HEK293 (cell line): Measurements from ENCODE around the gene DCP1B.
A peak's percentile ranks its signal among the peaks of the same experiment; 100 is the strongest.

ENCODE experiments used
- HOXD13 ChIP-seq: sonication (generic); formaldehyde crosslinking; IDR thresholded peaks from 2 replicates; pipeline ENCODE4 v1.8.0; 2022; ENCODE audit warnings: missing genetic modification reagents, borderline replicate concordance
- KLF10 ChIP-seq: fragments of 450-650 bp; IDR thresholded peaks from 2 replicates; pipeline ENCODE4 v1.5.1; 2018; ENCODE audit warnings: missing biosample characterization, mild to moderate bottlenecking, missing genetic modification characterization
- KLF16 ChIP-seq: fragments of 450-650 bp; formaldehyde crosslinking; IDR thresholded peaks from 2 replicates; pipeline ENCODE4 v1.5.1; 2017; ENCODE audit warnings: missing biosample characterization, missing genetic modification characterization
- KLF9 ChIP-seq: fragments of 450-650 bp; formaldehyde crosslinking; IDR thresholded peaks from 2 replicates; pipeline ENCODE4 v1.5.1; 2016; ENCODE audit warnings: missing biosample characterization, missing genetic modification characterization, low read depth
- SP2 ChIP-seq: fragments of 450-650 bp; formaldehyde crosslinking; IDR thresholded peaks from 2 replicates; pipeline ENCODE4 v1.5.1; 2016; ENCODE audit warnings: missing biosample characterization, missing genetic modification characterization
- TRIM28 ChIP-seq: IDR thresholded peaks from 2 replicates; pipeline ENCODE4 v1.6.1; 2011; ENCODE audit warnings: low read length, control low read depth, borderline replicate concordance
- YY1 ChIP-seq: fragments of 450-650 bp; formaldehyde crosslinking; IDR thresholded peaks from 2 replicates; pipeline ENCODE4 v1.5.1; 2018; ENCODE audit warnings: missing biosample characterization, missing genetic modification characterization
- ZBTB21 ChIP-seq: fragments of 450-650 bp; formaldehyde crosslinking; IDR thresholded peaks from 2 replicates; pipeline ENCODE4 v1.5.1; 2017; ENCODE audit warnings: missing biosample characterization, missing genetic modification characterization
- ZNF140 ChIP-seq: fragments of 450-650 bp; formaldehyde crosslinking; IDR thresholded peaks from 2 replicates; pipeline ENCODE4 v1.5.1; 2016; ENCODE audit warnings: missing biosample characterization, missing genetic modification characterization
- ZNF394 ChIP-seq: fragments of 450-650 bp; formaldehyde crosslinking; IDR thresholded peaks from 2 replicates; pipeline ENCODE4 v1.5.1; 2016; ENCODE audit warnings: missing biosample characterization, missing genetic modification characterization, mild to moderate bottlenecking, moderate library complexity, borderline replicate concordance
- ZNF404 ChIP-seq: fragments of 450-650 bp; formaldehyde crosslinking; IDR thresholded peaks from 2 replicates; pipeline ENCODE4 v1.5.1; 2017; ENCODE audit warnings: missing biosample characterization, missing genetic modification characterization
- ZNF423 ChIP-seq: fragments of 450-650 bp; formaldehyde crosslinking; IDR thresholded peaks from 2 replicates; pipeline ENCODE4 v1.5.1; 2016; ENCODE audit warnings: missing biosample characterization, missing genetic modification characterization
- ZNF585B ChIP-seq: fragments of 450-650 bp; formaldehyde crosslinking; IDR thresholded peaks from 2 replicates; pipeline ENCODE4 v1.5.1; 2016; ENCODE audit warnings: missing biosample characterization, missing genetic modification characterization
- ZNF600 ChIP-seq: fragments of 450-650 bp; formaldehyde crosslinking; IDR thresholded peaks from 2 replicates; pipeline ENCODE4 v1.5.1; 2016; ENCODE audit warnings: missing biosample characterization, missing genetic modification characterization
- ZNF664 ChIP-seq: fragments of 450-650 bp; formaldehyde crosslinking; IDR thresholded peaks from 2 replicates; pipeline ENCODE4 v1.5.1; 2016; ENCODE audit warnings: missing biosample characterization, missing genetic modification characterization
- ZNF707 ChIP-seq: fragments of 450-650 bp; formaldehyde crosslinking; IDR thresholded peaks from 2 replicates; pipeline ENCODE4 v1.5.1; 2016; ENCODE audit warnings: missing biosample characterization, missing genetic modification characterization
- TF ChIP-seq, protein P1 (sequence below): fragments of 450-650 bp; formaldehyde crosslinking; IDR thresholded peaks from 2 replicates; pipeline ENCODE4 v1.5.1; 2016; ENCODE audit warnings: missing biosample characterization, missing genetic modification characterization
- TF ChIP-seq, protein P2 (sequence below): fragments of 450-650 bp; formaldehyde crosslinking; IDR thresholded peaks from 2 replicates; pipeline ENCODE4 v1.5.1; 2016; ENCODE audit warnings: missing biosample characterization, missing genetic modification characterization
- TF ChIP-seq, protein P3 (sequence below): fragments of 450-650 bp; formaldehyde crosslinking; IDR thresholded peaks from 2 replicates; pipeline ENCODE4 v1.5.1; 2017; ENCODE audit warnings: missing biosample characterization, missing genetic modification characterization
- TF ChIP-seq, protein P4 (sequence below): fragments of 450-650 bp; formaldehyde crosslinking; IDR thresholded peaks from 2 replicates; pipeline ENCODE4 v1.5.1; 2016; ENCODE audit warnings: missing biosample characterization, missing genetic modification characterization
- TF ChIP-seq, protein P5 (sequence below): fragments of 450-650 bp; formaldehyde crosslinking; IDR thresholded peaks from 2 replicates; pipeline ENCODE4 v1.5.1; 2017; ENCODE audit warnings: missing biosample characterization, missing genetic modification characterization
- TF ChIP-seq, protein P6 (sequence below): fragments of 450-650 bp; formaldehyde crosslinking; IDR thresholded peaks from 2 replicates; pipeline ENCODE4 v1.5.0; 2017; ENCODE audit warnings: missing biosample characterization, missing genetic modification characterization, borderline replicate concordance

The DCP1B gene

DNA sequence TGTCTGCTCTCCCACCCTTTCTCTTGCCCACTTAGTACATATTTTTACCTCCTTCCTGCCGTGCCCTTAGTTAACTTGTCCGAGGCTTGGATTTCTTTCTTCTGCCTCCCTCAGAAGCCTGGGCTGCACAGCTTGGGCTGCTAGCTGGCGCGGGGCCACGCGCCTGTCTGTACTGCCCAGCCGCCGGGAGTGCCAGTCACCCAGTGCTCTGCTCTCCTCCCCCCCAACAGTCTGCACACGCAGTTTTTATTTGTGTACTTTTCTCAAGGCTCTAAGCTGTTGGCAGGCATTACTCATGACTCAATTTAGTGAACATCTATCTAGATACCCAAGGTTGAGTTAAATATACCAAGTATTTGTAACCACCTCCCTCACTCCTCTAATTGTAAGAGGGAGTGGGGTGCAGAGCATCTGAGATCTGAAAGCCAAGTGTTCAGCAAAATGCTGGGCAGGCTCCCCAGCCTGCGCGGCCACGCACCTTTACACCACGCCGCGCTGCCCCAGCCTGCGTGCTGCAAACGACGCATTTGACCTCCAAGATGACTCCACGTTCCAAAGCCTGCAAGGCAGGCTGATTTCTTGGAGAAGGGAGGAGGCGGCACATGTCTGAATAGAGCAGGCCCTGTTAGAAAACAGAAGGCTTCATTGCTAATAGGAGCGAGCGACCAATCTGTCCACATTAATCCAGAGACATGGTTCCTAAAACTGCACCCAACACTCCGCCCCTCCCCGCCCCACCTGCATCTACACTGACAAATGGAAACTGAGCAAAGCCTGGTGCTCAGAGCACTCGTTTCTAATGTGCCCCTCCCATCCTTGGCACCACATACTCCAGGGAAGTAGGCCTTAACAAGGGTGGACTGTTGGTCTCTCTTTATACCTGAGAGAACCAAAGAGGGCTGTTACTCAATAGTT is 67.6 kb downstream of the DCP1B start (continued):
- TF ChIP-seq, protein P1, sequence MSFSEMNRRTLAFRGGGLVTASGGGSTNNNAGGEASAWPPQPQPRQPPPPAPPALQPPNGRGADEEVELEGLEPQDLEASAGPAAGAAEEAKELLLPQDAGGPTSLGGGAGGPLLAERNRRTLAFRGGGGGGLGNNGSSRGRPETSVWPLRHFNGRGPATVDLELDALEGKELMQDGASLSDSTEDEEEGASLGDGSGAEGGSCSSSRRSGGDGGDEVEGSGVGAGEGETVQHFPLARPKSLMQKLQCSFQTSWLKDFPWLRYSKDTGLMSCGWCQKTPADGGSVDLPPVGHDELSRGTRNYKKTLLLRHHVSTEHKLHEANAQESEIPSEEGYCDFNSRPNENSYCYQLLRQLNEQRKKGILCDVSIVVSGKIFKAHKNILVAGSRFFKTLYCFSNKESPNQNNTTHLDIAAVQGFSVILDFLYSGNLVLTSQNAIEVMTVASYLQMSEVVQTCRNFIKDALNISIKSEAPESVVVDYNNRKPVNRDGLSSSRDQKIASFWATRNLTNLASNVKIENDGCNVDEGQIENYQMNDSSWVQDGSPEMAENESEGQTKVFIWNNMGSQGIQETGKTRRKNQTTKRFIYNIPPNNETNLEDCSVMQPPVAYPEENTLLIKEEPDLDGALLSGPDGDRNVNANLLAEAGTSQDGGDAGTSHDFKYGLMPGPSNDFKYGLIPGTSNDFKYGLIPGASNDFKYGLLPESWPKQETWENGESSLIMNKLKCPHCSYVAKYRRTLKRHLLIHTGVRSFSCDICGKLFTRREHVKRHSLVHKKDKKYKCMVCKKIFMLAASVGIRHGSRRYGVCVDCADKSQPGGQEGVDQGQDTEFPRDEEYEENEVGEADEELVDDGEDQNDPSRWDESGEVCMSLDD: no peak
- no peak for TF ChIP-seq ZBTB21
- TF ChIP-seq, protein P2, sequence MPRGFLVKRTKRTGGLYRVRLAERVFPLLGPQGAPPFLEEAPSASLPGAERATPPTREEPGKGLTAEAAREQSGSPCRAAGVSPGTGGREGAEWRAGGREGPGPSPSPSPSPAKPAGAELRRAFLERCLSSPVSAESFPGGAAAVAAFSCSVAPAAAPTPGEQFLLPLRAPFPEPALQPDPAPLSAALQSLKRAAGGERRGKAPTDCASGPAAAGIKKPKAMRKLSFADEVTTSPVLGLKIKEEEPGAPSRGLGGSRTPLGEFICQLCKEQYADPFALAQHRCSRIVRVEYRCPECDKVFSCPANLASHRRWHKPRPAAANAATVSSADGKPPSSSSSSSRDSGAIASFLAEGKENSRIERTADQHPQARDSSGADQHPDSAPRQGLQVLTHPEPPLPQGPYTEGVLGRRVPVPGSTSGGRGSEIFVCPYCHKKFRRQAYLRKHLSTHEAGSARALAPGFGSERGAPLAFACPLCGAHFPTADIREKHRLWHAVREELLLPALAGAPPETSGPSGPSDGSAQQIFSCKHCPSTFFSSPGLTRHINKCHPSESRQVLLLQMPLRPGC (tag by site-specific recombination): no peak
- TF ChIP-seq ZNF707 (tag by site-specific recombination): peak; percentile 64; the same call in 1 of the 2 replicates
- TF ChIP-seq ZNF404 (tag by site-specific recombination): no peak
- no peak for TF ChIP-seq KLF10 (tag by site-specific recombination)
- no peak for TF ChIP-seq YY1 (tag by site-specific recombination)
- no peak for TF ChIP-seq SP2 (tag by site-specific recombination)
- TF ChIP-seq KLF9 (tag by site-specific recombination): no peak
- no peak for TF ChIP-seq ZNF585B (tag by site-specific recombination)
- peak; percentile 30; the same call in 1 of the 2 replicates for TF ChIP-seq ZNF423
- TF ChIP-seq TRIM28: no peak
- no peak for TF ChIP-seq KLF16 (tag by site-specific recombination)
- TF ChIP-seq, protein P3, sequence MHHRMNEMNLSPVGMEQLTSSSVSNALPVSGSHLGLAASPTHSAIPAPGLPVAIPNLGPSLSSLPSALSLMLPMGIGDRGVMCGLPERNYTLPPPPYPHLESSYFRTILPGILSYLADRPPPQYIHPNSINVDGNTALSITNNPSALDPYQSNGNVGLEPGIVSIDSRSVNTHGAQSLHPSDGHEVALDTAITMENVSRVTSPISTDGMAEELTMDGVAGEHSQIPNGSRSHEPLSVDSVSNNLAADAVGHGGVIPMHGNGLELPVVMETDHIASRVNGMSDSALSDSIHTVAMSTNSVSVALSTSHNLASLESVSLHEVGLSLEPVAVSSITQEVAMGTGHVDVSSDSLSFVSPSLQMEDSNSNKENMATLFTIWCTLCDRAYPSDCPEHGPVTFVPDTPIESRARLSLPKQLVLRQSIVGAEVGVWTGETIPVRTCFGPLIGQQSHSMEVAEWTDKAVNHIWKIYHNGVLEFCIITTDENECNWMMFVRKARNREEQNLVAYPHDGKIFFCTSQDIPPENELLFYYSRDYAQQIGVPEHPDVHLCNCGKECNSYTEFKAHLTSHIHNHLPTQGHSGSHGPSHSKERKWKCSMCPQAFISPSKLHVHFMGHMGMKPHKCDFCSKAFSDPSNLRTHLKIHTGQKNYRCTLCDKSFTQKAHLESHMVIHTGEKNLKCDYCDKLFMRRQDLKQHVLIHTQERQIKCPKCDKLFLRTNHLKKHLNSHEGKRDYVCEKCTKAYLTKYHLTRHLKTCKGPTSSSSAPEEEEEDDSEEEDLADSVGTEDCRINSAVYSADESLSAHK (tag by site-specific recombination): no peak
- TF ChIP-seq ZNF600 (tag by site-specific recombination): peak; percentile 89
- TF ChIP-seq ZNF394: no peak
- no peak for TF ChIP-seq ZNF140 (tag by site-specific recombination)
- TF ChIP-seq, protein P4, sequence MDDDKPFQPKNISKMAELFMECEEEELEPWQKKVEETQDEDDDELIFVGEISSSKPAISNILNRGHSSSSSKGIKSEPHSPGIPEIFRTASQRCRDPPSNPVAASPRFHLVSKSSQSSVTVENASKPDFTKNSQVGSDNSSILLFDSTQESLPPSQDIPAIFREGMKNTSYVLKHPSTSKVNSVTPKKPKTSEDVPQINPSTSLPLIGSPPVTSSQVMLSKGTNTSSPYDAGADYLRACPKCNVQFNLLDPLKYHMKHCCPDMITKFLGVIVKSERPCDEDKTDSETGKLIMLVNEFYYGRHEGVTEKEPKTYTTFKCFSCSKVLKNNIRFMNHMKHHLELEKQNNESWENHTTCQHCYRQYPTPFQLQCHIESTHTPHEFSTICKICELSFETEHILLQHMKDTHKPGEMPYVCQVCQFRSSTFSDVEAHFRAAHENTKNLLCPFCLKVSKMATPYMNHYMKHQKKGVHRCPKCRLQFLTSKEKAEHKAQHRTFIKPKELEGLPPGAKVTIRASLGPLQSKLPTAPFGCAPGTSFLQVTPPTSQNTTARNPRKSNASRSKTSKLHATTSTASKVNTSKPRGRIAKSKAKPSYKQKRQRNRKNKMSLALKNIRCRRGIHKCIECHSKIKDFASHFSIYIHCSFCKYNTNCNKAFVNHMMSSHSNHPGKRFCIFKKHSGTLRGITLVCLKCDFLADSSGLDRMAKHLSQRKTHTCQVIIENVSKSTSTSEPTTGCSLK: no peak
- TF ChIP-seq, protein P5, sequence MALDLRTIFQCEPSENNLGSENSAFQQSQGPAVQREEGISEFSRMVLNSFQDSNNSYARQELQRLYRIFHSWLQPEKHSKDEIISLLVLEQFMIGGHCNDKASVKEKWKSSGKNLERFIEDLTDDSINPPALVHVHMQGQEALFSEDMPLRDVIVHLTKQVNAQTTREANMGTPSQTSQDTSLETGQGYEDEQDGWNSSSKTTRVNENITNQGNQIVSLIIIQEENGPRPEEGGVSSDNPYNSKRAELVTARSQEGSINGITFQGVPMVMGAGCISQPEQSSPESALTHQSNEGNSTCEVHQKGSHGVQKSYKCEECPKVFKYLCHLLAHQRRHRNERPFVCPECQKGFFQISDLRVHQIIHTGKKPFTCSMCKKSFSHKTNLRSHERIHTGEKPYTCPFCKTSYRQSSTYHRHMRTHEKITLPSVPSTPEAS (tag by site-specific recombination): no peak
- TF ChIP-seq, protein P6, sequence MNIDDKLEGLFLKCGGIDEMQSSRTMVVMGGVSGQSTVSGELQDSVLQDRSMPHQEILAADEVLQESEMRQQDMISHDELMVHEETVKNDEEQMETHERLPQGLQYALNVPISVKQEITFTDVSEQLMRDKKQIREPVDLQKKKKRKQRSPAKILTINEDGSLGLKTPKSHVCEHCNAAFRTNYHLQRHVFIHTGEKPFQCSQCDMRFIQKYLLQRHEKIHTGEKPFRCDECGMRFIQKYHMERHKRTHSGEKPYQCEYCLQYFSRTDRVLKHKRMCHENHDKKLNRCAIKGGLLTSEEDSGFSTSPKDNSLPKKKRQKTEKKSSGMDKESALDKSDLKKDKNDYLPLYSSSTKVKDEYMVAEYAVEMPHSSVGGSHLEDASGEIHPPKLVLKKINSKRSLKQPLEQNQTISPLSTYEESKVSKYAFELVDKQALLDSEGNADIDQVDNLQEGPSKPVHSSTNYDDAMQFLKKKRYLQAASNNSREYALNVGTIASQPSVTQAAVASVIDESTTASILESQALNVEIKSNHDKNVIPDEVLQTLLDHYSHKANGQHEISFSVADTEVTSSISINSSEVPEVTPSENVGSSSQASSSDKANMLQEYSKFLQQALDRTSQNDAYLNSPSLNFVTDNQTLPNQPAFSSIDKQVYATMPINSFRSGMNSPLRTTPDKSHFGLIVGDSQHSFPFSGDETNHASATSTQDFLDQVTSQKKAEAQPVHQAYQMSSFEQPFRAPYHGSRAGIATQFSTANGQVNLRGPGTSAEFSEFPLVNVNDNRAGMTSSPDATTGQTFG (tag by site-specific recombination): no peak
- peak; percentile 84 for TF ChIP-seq ZNF664
- no peak for TF ChIP-seq HOXD13 (CRISPR knock-in tag)
